ENCODE results near the gene CCDC18. TPM values are rescaled to one million over a fixed set of nuclear protein-coding genes. Genes with fewer than 3 reads are reported as not detected.

CCDC18 gene
- total RNA-seq, 4 donors from 2014 or later = 2.7 to 15.9 (median 4.0) TPM

DNA sequence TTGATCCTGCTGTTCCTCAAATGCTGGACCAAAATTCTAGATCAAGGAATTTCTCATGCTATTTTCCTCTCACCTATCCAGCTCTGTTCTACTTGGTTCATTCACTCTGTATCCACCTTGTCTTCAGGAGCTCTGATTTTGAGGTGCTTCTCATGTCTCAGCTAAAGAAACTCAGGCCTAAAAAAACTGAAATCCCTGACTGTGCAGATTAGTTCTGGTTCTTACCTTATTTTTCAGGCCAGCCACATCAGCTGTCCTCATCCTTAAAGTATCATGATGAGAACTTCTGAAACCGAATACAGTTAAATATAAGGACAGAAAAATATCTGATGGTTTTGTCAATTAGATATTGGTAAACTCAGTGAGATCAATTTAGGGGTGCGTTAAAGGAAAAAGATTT lies 137.4 kb downstream of the CCDC18 start:
- DNase-seq (ENCODE audit: low spot score in 2 of 2) = no peak
- no peaks in the 10 kb centered on the region for H3K27me3 ChIP-seq
- no peak overlapping the region for H3K27ac ChIP-seq
- 100% methylated on average over 2 of the region's 2 CpGs for WGBS
- TF ChIP-seq, protein P1, sequence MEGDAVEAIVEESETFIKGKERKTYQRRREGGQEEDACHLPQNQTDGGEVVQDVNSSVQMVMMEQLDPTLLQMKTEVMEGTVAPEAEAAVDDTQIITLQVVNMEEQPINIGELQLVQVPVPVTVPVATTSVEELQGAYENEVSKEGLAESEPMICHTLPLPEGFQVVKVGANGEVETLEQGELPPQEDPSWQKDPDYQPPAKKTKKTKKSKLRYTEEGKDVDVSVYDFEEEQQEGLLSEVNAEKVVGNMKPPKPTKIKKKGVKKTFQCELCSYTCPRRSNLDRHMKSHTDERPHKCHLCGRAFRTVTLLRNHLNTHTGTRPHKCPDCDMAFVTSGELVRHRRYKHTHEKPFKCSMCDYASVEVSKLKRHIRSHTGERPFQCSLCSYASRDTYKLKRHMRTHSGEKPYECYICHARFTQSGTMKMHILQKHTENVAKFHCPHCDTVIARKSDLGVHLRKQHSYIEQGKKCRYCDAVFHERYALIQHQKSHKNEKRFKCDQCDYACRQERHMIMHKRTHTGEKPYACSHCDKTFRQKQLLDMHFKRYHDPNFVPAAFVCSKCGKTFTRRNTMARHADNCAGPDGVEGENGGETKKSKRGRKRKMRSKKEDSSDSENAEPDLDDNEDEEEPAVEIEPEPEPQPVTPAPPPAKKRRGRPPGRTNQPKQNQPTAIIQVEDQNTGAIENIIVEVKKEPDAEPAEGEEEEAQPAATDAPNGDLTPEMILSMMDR (IDR thresholded peaks at IDR 0.05) = no peak
- TF ChIP-seq EP300 (IDR thresholded peaks at IDR 0.05) (no peak), POLR2AphosphoS5 (IDR thresholded peaks at IDR 0.05) (no peak)
- no peaks in the 10 kb centered on the region for H3K36me3 ChIP-seq
- peaks cover 11% of the 10 kb centered on the region for H3K4me1 ChIP-seq
- H3K4me3 ChIP-seq = no peak overlapping the region
- no peaks in the 10 kb centered on the region for H3K9me3 ChIP-seq

DNA sequence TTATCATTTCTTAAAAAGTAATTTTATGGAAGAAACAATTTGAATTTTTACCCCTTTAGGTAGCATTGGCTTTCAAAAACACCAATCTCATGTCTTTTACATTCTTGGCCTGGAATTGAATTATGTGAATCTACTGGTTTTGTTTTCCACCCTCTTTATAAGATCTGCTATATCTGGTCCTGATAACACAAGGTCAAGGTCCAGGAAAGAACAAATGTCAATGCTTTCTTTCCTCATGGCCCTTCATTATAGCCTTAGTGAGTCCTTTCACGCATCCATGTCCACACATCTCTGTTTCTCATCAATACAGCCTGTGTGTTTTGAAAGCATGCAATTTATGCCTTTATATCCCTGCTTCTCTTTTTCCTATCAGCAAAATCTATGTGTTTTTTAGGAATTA lies 141.2 kb downstream of the CCDC18 start:
- DNase-seq (ENCODE audit: low spot score in 2 of 2) = no peak
- TF ChIP-seq, protein P1 (IDR thresholded peaks at IDR 0.05) = no peak
- TF ChIP-seq POLR2A (IDR thresholded peaks at IDR 0.05) (no peak), POLR2AphosphoS5 (IDR thresholded peaks at IDR 0.05) (no peak), EP300 (IDR thresholded peaks at IDR 0.05) (no peak)
- H3K4me1 ChIP-seq = peaks cover 27% of the 10 kb centered on the region
- H3K27ac ChIP-seq = peak overlapping the region; percentile 84
- no peaks in the 10 kb centered on the region for H3K27me3 ChIP-seq
- no peaks in the 10 kb centered on the region for H3K36me3 ChIP-seq
- H3K4me3 ChIP-seq = no peak overlapping the region
- WGBS = 92% methylated on average over 1 of the region's 1 CpG
- no peaks in the 10 kb centered on the region for H3K9me3 ChIP-seq

DNA sequence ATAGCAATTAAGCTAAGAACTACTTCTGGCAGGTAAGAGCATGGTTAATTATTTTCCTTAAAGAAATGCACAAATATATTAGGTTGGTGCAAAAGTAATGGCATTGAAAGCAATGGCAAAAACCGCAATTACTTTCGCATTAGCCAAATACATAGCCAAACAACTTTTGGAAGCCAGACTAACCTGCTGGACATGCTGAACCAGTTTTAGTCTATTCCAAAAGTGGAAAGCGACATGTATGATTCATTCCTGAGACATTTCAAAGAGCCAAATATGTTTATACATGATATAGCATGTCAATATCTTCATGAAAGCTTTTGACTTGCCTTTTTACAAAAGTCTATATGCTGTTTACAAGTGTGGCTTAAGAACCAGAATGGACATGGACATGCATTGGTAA lies 141.8 kb downstream of the CCDC18 start:
- 55% methylated on average over 3 of the region's 3 CpGs for WGBS
- no peak for DNase-seq (ENCODE audit: low spot score in 2 of 2)
- Histone ChIP-seq H3K27ac (peak overlapping the region; percentile 84), H3K9me3 (no peaks in the 10 kb centered on the region), H3K4me1 (peaks cover 21% of the 10 kb centered on the region), H3K27me3 (no peaks in the 10 kb centered on the region), H3K36me3 (no peaks in the 10 kb centered on the region), H3K4me3 (no peak overlapping the region)
- peak; percentile 83 to 96 (median 91) for TF ChIP-seq POLR2AphosphoS5 (IDR thresholded peaks at IDR 0.05)
- TF ChIP-seq EP300 (IDR thresholded peaks at IDR 0.05) = no peak
- TF ChIP-seq, protein P1 (IDR thresholded peaks at IDR 0.05) = no peak

DNA sequence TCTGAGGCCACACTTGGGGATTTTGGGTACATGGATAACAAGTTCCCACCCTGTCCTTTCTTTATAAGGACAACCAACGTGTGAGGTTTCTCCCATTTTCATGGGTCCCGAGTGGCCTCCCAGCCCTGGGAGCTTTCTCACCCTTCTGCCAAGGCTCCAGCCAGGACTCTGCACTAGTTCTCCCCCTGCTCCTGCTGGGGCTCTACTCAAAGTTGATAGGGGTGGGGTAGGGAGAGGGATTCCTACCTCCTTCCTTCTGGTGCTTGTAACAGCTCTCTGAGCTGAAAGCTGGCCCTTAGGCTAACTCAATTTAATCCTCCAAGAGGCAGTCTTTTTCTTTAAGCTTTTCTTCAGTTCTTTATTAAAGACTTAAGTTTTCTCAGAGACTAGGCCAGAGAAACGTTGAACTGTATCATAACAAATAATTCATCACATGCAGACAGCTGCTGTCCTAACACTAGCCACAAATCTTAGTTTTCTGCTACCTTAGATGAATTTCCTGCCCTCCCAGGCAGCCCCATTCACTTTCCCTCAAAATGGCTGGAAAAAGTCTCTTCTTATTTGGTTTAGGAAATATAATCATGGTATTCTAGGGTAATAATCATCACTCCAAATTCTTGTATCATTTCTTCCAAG lies 142.8 kb downstream of the CCDC18 start:
- peaks cover 18% of the 10 kb centered on the region for H3K4me1 ChIP-seq
- no peak overlapping the region for H3K4me3 ChIP-seq
- H3K36me3 ChIP-seq = no peaks in the 10 kb centered on the region
- peak overlapping the region; percentile 84 for H3K27ac ChIP-seq
- no peaks in the 10 kb centered on the region for H3K9me3 ChIP-seq
- no peak for TF ChIP-seq EP300 (IDR thresholded peaks at IDR 0.05)
- no peak for TF ChIP-seq POLR2AphosphoS5 (IDR thresholded peaks at IDR 0.05)
- TF ChIP-seq, protein P1 (IDR thresholded peaks at IDR 0.05) = no peak
- 44% methylated on average over 3 of the region's 3 CpGs for WGBS
- no peaks in the 10 kb centered on the region for H3K27me3 ChIP-seq
- DNase-seq (ENCODE audit: low spot score in 2 of 2) = no peak

DNA sequence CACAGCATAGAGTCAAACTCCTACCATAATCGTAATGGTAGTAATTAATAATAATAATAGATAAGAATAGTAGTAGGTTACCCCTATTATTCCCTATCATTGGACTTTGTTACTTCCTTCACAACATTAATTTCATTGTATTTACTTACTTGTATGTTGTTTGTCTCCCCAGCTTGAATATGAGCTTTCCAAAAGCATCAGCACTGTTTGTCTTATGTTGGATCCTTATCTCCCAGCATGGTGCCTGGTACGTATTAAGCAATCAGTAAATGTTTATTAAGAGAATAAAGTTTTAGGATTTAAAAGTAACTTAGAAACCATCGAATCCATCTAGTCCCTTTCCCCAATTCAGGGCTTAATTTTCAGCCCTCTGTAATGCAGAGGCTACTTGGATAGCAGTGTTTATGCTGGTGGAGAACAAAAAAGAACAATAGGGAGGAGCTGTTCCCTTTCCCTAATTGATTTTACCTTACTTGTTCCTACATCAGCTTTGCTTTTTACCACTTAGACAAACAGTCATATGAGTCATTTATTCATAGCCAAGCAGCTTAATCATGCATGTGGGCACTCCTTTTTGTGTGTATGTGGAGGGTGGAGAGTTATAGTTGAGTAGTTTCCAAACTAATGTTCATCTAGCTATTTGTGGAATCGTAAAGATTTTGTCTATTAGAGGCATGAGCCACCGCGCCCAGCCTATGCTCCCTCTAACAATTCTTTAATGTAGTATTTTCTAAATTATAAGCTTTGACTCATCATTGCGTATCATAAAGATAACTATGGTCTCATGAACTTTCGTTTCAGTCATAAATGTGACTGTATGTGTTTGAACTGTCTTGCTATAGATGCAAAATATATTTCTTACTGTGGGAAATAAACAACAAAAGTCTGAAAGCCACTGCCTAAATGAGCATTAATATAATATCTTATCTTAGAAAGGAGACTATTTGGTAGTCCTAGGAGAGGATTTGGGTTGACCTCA lies 144.3 kb downstream of the CCDC18 start:
- whole genome bisulfite sequencing = 46% methylated on average over 8 of the region's 8 CpGs
- no peak for DNase-seq (ENCODE audit: low spot score in 2 of 2)
- no peak for TF ChIP-seq POLR2A (IDR thresholded peaks at IDR 0.05)
- TF ChIP-seq POLR2AphosphoS5 (IDR thresholded peaks at IDR 0.05) = no peak
- no peak for TF ChIP-seq EP300 (IDR thresholded peaks at IDR 0.05)
- TF ChIP-seq, protein P1 (IDR thresholded peaks at IDR 0.05) = no peak
- Histone ChIP-seq H3K27ac (peak overlapping the region; percentile 84), H3K36me3 (no peaks in the 10 kb centered on the region), H3K9me3 (no peaks in the 10 kb centered on the region), H3K4me3 (no peak overlapping the region), H3K27me3 (no peaks in the 10 kb centered on the region), H3K4me1 (peaks cover 18% of the 10 kb centered on the region)
